HG02840 (cell line): Measurements from ENCODE around the gene SRRM3.
"Not testable (repeated sequence)": the region's sequence is repeated elsewhere in the genome, so short reads cannot be mapped to it uniquely, and the experiment has no call there.

Experiments used
- ATAC-seq: cut with Tn5 transposase; IDR thresholded peaks from one replicate; pipeline ENCODE4 v1.9.1; 2021; ENCODE audit warnings: mild to moderate bottlenecking, moderate library complexity, moderate number of reproducible peaks; ENCODE audit not compliant: unreplicated experiment, low FRiP score

The SRRM3 gene

DNA sequence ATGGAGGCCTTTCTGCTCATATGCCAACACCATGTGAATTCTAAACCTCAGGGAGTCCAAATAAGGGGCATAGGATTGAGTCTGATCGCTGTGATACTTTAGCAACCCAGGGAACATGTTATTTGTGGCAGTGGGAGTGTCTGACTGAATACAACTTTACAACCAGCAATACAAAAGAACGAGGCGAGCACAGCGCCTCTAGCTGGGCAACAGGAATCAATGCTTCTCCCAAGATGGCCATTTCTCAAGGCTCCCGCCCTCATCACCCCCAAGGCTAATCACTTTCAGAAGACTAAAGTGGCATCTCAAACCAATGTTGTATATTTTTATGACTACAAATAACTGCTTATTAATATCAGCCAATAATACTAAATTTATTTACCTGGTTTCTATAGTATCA is 129.0 kb downstream of the SRRM3 start:
- no peak for ATAC-seq

DNA sequence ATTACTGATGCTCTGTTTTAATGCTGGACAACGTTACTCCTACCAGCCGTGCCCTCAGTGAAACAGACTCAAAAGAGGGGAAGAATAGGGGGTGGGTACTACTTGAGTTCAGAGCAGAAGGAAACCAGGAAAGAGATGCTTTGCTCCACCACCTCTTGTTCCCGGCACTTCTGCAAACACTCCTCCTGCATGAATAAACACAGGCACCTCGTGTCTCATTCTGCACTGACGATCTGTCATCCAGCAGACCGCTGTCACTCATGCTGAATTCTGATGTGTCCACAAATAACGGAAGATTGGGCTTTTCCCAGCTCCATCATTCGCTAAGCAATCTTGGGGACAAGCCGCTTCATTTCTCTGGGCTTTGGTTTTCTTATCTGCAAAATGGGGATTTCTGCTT is 130.4 kb downstream of the SRRM3 start:
- no peak for ATAC-seq

DNA sequence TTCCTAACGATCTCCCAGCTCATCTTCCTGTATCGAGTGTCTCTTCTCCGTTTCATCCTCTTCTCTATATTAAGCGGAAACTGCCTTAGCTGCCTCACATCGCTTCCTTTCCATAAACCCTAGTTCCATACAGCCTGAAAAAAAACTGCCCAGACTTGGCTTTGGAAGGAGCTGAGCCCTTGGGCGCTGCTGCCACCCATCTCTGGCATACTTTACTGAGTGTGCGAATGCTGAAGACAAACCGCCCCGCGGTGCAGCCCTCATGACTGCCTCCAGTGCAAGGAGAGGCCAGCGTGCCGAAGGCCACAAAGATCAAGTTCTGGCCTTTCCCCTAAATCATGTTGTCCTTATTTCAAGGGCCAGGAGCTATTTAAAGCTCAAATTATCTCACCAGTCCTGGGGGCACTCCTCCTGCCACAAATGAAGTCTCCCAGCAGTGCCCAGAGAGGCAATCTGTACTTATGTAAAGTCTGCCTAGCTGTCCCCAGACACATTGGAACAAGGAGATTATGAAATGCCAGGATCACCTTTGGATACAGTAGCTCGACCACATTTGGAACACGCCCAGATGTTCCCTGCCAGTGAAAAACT is 131.9 kb downstream of the SRRM3 start:
- no peak for ATAC-seq

DNA sequence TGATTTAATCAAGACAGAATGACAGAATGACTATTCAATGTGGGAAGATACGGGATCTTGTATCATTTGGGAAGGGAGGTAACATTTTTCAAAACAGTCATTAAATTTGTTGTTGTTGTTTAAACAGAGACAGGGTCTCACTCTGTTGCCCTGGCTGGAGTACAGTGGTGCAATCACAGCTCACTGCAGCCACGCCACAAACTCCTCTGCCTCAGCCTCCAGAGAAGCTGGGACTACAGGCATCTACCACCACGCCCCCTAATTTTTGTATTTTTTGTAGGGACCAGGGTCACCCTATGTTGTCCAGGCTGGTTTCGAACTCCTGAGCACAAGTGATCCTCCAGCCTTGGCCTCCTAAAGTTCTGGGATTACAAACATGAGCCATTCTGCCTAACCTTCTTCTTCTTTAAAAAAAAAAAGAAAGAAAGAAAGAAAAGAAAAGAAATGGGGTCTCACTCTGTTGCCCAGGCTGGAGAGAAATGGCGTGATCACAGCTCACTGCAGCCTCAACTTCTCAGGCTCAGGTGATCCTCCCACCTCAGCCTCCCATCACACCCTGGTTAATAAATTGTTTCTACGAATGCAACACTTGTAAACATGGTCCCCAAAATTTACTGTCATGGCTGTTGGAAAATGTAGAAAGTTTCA is 132.7 kb downstream of the SRRM3 start:
- ATAC-seq = no peak

DNA sequence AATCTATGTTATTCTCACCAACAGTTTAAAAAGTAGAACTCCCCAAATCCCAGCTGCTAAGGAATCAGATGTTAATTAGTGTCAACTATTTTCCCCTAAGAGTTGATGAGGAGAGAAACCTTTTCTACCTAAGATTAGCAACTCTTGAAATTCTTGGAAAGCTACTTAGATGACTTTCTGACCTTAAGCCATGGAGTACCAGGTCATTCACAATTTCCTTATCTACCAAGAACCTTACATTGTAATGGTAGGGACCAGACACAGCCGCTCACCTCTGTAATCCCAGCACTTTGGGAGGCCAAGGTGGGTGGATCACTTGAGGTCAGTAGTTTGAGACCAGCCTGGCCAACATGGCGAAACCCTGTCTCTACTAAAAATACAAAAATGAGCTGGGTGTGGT is 133.7 kb downstream of the SRRM3 start:
- ATAC-seq = not testable (repeated sequence)

- no peak for ATAC-seq
Observed at GRCh38 chr7:76336094-76336493, 134.4 kb downstream of the SRRM3 start.
